GM12891 (cell line): ENCODE data around the gene TM9SF1.
A peak's percentile ranks its signal among the peaks of the same experiment; 100 is the strongest.

Experiments used
- DNase-seq: peaks from one replicate; pipeline ENCODE4 v3.0.0; 2011; ENCODE audit warnings: low spot score; ENCODE audit not compliant: insufficient read length
- FAIRE-seq: peaks from 2 replicates; lab custom pipeline; 2011; peaks lifted over from hg19 to GRCh38; lab: Jason Lieb, UNC
- PAX5 ChIP-seq: IDR thresholded peaks from 2 replicates; pipeline ENCODE4 v1.6.1; 2011; ENCODE audit warnings: low read length, moderate library complexity, mild to moderate bottlenecking; ENCODE audit not compliant: insufficient read depth, severe bottlenecking
- POLR2A ChIP-seq: IDR thresholded peaks from 2 replicates; pipeline ENCODE4 v1.6.1; 2011; ENCODE audit warnings: low read depth, low read length, control low read depth
- POLR2AphosphoS5 ChIP-seq: IDR thresholded peaks from 2 replicates; pipeline ENCODE4 v1.6.1; 2011; ENCODE audit warnings: low read depth, low read length, control low read depth
- POU2F2 ChIP-seq: IDR thresholded peaks from 2 replicates; pipeline ENCODE4 v1.6.1; 2011; ENCODE audit warnings: low read depth, mild to moderate bottlenecking, control low read depth, low read length, moderate library complexity
- SPI1 ChIP-seq: IDR thresholded peaks from 2 replicates; pipeline ENCODE4 v1.6.1; 2011; ENCODE audit warnings: low read depth, low read length, control low read depth
- TAF1 ChIP-seq: IDR thresholded peaks from 2 replicates; pipeline ENCODE4 v1.6.1; 2011; ENCODE audit warnings: low read depth, low read length, control low read depth

Gene TM9SF1

DNA sequence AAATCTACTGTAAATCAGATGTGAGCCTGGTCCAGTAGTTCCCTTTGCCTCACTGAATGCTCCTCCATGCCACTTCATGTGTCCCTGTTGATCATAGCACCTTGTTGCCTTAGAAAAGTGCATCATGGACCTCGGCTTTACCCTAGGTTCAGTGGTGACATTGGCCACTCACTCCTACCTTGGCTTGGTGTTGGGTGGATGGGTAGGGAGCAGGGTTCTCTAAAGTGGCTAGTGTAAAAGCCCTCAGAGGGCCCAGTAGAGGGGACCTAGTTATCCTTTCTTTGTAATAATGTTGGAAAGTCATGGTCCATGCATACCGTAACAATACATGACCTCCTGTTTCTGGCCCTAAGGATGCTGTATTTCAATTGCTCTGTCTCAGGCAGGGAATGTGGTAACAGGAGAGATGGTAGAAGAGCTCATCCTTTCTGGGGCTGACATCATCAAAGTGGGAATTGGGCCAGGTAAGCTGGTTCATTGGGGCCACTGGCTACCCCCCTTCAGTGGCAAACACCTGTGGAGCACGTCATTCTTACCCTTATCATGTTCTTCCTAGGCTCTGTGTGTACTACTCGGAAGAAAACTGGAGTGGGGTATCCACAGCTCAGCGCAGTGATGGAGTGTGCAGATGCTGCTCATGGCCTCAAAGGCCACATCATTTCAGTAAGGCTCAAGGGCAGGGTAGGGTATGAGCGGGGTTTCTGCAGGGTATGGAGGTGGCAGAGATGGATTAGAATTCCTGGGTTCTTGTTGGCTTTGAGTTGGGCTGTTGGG lies 41.6 kb upstream of the TM9SF1 start:
- FAIRE-seq, result no peak
- TF ChIP-seq SPI1 (no peak), POLR2AphosphoS5 (peak; percentile 33; the same call in 1 of the 2 replicates), POLR2A (peak; percentile 40; the same call in 1 of the 2 replicates), TAF1 (no peak), POU2F2 (no peak)
- DNase-seq, result no peak

DNA sequence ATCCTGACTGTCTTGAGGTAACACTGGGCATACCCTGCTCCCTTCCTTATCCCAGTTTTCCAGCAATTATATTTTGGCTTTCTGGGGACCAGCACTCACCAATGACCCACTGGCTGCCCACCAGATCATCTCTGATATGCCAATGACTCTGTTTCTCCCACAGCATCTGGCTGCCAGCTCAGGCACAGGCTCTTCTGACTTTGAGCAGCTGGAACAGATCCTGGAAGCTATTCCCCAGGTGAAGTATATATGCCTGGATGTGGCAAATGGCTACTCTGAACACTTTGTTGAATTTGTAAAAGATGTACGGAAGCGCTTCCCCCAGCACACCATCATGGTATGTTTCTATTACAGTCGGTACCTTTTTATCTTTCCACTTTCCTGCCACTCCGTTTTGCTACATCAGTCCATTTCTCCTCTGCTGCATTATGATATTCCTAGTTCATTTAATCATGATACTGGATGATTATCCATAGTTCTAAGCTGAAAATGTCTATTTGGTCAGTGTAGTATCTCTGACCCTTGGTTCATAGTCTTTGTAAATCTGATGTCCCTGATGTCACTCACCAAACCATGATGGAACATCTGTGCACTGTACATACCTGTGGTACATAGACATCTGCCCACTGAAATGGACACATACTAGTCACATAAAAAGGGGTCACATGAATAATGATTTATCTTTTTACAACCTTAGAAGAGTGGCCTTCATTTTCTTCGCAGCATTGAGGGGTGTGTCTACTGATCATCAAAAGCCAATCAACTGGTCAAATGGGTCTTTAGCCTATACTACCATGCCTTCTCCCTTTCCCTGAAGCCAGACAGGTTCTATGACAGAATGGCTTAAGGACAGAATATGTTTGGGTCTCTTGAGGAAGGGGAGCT lies 40.8 kb upstream of the TM9SF1 start:
- FAIRE-seq (no peak), DNase-seq (no peak)
- TF ChIP-seq POLR2AphosphoS5 (no peak; the same call in 1 of the 2 replicates), SPI1 (no peak), POLR2A (no peak), TAF1 (no peak), POU2F2 (no peak)

GRCh38 chr14:24234095-24235005 lies 39.1 kb upstream of the TM9SF1 start:
- FAIRE-seq (no peak), DNase-seq (no peak)
- TF ChIP-seq TAF1 (no peak), POLR2AphosphoS5 (no peak), SPI1 (no peak), POLR2A (no peak), POU2F2 (no peak), PAX5 (no peak)

DNA sequence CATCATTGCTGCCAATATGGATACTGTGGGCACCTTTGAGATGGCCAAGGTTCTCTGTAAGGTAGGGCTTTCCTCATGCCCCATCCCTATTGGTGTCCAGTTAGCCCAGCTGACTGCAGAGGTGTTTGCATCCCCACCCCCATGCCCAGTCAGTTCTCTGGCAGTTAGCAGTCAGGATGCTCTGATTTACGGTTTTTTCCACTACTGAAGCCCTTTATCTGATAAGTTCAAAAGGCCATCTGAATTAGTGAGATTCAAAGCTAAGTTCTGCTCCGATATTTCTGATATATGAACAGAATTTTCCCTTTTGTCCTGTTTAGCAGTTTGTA lies 38.3 kb upstream of the TM9SF1 start:
- FAIRE-seq (peak; percentile 16), DNase-seq (no peak)
- TF ChIP-seq SPI1 (no peak), POLR2AphosphoS5 (no peak), POLR2A (no peak), POU2F2 (no peak), PAX5 (no peak), TAF1 (no peak)

DNA sequence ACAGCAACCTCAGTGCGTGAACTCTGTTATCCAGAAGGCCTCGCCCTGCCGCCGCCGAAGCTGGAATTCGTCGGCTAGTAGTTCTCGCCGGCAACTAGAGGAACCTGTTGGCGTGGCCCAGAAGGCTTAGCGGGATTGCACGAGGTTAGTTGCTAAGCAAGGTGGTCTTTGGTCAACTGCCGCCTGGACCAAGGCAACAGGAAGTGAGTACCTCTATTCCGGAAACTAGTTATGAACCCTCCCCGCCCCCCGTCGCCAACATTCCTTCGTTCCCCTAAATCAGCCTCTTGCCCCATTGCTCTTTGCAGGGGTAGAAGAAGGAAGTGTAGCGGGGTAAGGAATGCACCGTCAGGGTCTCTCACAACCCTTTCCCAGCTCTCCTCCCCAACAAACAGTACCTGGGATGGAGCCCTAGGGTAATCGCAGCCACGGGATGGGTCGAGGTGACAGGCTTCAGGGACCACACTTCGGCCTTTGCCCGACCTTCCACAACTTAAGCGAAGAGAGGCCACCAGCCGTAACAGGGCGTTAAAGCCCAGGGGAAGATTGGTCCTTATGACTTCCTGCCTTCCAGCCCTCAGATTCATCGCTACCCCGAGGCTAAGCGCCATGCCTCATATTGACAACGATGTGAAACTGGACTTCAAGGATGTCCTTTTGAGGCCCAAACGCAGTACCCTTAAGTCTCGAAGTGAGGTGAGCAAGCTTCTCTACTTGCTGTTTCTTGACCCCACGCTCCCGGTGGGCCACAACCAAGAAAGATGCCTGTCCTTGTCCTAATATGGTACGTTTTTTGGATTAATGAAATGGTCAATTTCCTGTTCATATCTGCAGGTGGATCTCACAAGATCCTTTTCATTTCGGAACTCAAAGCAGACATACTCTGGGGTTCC lies 37.6 kb upstream of the TM9SF1 start, which contains the start of gene GMPR2:
Gene GMPR2 (plus strand): TSS at position 285 of the 893 bp plus-strand sequence. CDS start 325 bp downstream, at position 610.
- DNase-seq (no peak), FAIRE-seq (peak; percentile 56)
- TF ChIP-seq TAF1 (peak; percentile 12), POLR2A (no peak; the same call in 1 of the 2 replicates), SPI1 (peak; percentile 50; the same call in 1 of the 2 replicates), POU2F2 (0 out of 2 replicates have a peak, but pooled peaks have one; percentile 16), POLR2AphosphoS5 (no peak; the same call in 1 of the 2 replicates)

DNA sequence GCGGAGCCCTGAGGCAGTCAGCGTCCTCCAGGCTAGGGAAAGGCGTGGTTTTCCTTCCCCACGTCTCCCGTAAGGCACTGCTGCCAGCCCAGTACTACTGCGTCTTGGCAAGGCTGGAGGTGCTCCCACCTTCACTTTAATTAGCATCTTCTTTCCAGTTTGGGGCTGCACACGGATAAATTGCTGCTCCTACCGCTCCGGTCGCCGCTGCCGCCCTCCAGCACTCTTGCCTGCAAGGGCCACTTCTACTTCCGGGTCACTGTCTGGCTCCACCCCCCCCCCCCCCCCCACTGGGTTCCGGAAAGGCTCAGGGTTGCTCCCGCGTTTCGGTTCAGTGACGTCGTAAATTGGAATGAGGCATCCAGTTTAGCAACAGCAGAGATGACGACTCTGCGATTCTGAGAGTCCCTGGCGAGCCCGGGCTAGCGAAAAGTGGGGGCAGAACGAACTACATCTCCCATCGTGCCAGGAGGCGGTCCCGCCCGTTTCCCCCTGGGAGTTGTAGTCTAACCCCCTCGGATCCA lies 36.9 kb upstream of the TM9SF1 start, which contains the start of gene NEDD8:
Gene NEDD8 (minus strand): TSS at position 247 of the 524 bp plus-strand sequence. CDS start 100 bp downstream, at position 147.
- TF ChIP-seq POLR2A, result 0 out of 2 replicates have a peak, but pooled peaks have one; percentile 18
- TF ChIP-seq POU2F2, result no peak
- TF ChIP-seq TAF1, result no peak
- peak; percentile 25; the same call in 1 of the 2 replicates for TF ChIP-seq POLR2AphosphoS5
- no peak for TF ChIP-seq PAX5
- TF ChIP-seq SPI1, result no peak
- FAIRE-seq (peak; percentile 80), DNase-seq (peak; percentile 71)

DNA sequence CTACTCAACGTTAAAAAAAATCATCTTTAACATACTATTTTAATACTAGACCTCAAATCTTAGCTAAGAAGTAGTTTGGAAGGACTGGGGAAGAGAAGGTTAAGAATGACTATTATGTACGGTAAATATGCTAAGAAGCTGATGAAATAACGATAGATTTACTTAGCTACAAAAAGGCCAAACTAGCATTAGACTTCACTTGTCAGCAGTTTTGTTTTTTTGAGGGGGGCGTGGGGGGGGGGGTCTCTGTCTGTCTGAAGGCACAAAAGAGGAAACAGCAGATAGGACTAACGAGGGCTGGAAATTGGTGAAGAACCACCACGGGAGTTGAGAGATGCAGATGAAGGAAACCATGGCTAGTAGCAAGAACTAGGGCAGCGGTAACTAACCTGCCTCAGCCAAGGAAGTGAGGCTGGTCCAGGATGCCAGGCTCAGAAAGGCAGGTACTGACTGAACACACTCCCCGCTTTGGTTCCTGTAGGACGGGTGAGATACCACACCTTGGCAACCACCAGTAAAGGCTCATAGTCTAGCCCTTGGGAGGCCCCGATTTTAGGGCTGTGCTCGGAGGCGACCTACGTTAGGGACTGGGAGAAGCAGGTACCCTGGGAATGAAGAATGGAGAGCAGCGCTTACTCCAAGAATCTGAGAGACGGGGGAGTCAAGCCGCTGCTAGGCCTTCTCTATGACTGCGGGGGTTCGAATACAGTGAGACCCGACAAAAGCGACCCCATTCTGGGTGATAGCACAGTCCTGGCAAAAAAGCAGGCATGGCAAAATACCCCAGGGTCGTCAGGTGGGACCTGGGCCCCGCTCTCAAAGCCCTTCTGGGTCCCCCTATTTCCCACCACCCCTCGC lies 36.3 kb upstream of the TM9SF1 start:
- FAIRE-seq (no peak), DNase-seq (no peak)
- TF ChIP-seq SPI1 (no peak), POU2F2 (no peak), POLR2A (no peak), PAX5 (no peak), TAF1 (no peak)

DNA sequence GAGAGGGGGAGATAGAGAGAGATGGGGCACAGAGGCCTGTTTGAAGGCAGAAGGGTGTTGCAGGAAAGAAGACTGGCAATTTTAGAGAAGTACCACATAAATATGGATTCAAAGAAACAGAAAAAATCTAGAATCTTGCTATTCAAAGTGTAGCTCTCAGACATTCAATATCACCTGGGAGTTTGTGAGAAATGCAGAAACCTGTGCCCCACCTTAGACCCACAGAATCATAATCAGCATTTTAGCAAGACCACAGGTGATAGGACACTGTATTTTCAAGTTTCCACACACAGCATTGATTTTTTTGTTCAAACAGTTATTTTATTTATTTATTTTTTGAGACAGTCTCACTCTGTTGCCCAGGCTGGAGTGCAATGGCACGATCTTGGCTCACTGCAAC lies 33.7 kb upstream of the TM9SF1 start:
- no peak for TF ChIP-seq TAF1
- TF ChIP-seq POLR2A, result no peak
- no peak for TF ChIP-seq PAX5
- no peak for TF ChIP-seq POLR2AphosphoS5
- TF ChIP-seq POU2F2, result no peak
- TF ChIP-seq SPI1, result no peak
- FAIRE-seq (no peak), DNase-seq (no peak)
